T-cell (primary cell): ENCODE measurements around the gene IL1RL1. TPM values are rescaled to one million over a fixed set of nuclear protein-coding genes. Genes with fewer than 3 reads are reported as not detected.

ENCODE experiments used
- ATAC-seq, 4 experiments: fragments of 200-7000 bp in 3 of 4; fragments of 150-1000 bp in 1 of 4; cut with Tn5 transposase; replicated peaks in 1 of 4; 1 replicate in 3 of 4; 2 replicates in 1 of 4; pipeline ENCODE4 v1.10.0; 2021; ENCODE audit warnings: moderate library complexity in 3 of 4, mild to moderate bottlenecking in 2 of 4, moderate number of reproducible peaks in 1 of 4
- CTCF ChIA-PET, 2 donors: fragments of 300-600 bp; sonication (Branson Sonifier 250); formaldehyde crosslinking; loops; one replicate each; lab custom pipeline; 2022; ENCODE audit warnings: antibody characterized with exemption in 2 of 2; lab: Charles Lee
- POLR2A ChIA-PET, 2 donors: fragments of 300-600 bp; sonication (Branson Sonifier 250); formaldehyde crosslinking; loops; one replicate each; lab custom pipeline; 2022; ENCODE audit warnings: antibody characterized with exemption in 2 of 2; lab: Charles Lee
- DNase-seq, 35 experiments: peaks; one replicate each; pipeline versions ENCODE4 v3.0.0 to v3.0.0-alpha.2; 2013 to 2023
- H3K27ac ChIP-seq: one replicate; pipeline ENCODE4 v1.5.1; 2013; ENCODE audit warnings: low read length
- H3K27me3 ChIP-seq, 2 experiments: replicated peaks in 1 of 2; 1 replicate in 1 of 2; 2 replicates in 1 of 2; pipeline versions ENCODE4 v1.6.1 to v1.7.0; 2013; ENCODE audit warnings: low read length in 1 of 2, mixed read lengths in 1 of 2; ENCODE audit not compliant: control insufficient read depth in 2 of 2, insufficient read depth in 2 of 2; ENCODE audit errors: extremely low read depth in 1 of 2
- H3K36me3 ChIP-seq, 2 donors: 1 replicate in 1 of 2; 2 replicates in 1 of 2; pipeline versions ENCODE4 v1.6.1 to v1.7.0; 2013; ENCODE audit warnings: low read length in 1 of 2; ENCODE audit not compliant: control insufficient read depth in 2 of 2, insufficient read depth in 1 of 2; ENCODE audit errors: extremely low read depth in 1 of 2
- H3K4me1 ChIP-seq, 2 experiments: 1 replicate in 1 of 2; 2 replicates in 1 of 2; pipeline versions ENCODE4 v1.6.1 to v1.7.0; 2013; ENCODE audit warnings: low read length in 2 of 2, mixed read lengths in 1 of 2; ENCODE audit not compliant: insufficient read depth in 2 of 2, control insufficient read depth in 1 of 2; ENCODE audit errors: extremely low read depth in 1 of 2
- H3K4me3 ChIP-seq, 2 donors: 1 replicate in 1 of 2; 2 replicates in 1 of 2; pipeline versions ENCODE4 v1.5.1 to v1.7.0; 2013; ENCODE audit warnings: mild to moderate bottlenecking in 2 of 2, low read length in 1 of 2, moderate library complexity in 1 of 2; ENCODE audit not compliant: control insufficient read depth in 1 of 2; ENCODE audit errors: extremely low read depth in 1 of 2
- H3K9me3 ChIP-seq: 2 replicates; pipeline ENCODE4 v1.7.0; 2013
- H3K27ac Mint-ChIP-seq, 2 donors: one replicate each; pipeline ENCODE4 v1.8.0; 2020 to 2021; ENCODE audit warnings: mild to moderate bottlenecking in 2 of 2, mixed read lengths in 2 of 2
- H3K27me3 Mint-ChIP-seq, 2 donors: one replicate each; pipeline ENCODE4 v1.8.0; 2021 to 2022; ENCODE audit warnings: mixed read lengths in 2 of 2
- H3K36me3 Mint-ChIP-seq: one replicate; pipeline ENCODE4 v1.8.0; 2021; ENCODE audit warnings: mixed read lengths
- H3K4me1 Mint-ChIP-seq, 3 donors: one replicate each; pipeline ENCODE4 v1.8.0; 2020 to 2022; ENCODE audit warnings: mixed read lengths in 3 of 3, mild to moderate bottlenecking in 1 of 3
- H3K4me3 Mint-ChIP-seq, 3 donors: one replicate each; pipeline ENCODE4 v1.8.0; 2020 to 2022; ENCODE audit warnings: mild to moderate bottlenecking in 3 of 3, mixed read lengths in 3 of 3, moderate library complexity in 3 of 3
- H3K9me3 Mint-ChIP-seq, 3 donors: one replicate each; pipeline ENCODE4 v1.8.0; 2020 to 2022; ENCODE audit warnings: mixed read lengths in 3 of 3
- WGBS: methylation state at CpG from one replicate; pipeline ENCODE4 v1.1.5; 2013; ENCODE audit warnings: missing lambda C conversion rate; ENCODE audit not compliant: insufficient coverage; 5-methylcytosine and 5-hydroxymethylcytosine counted together
- total RNA-seq, 35 experiments: library from RNA in 6 of 35; stranded (reverse) in 6 of 35; fragments of 120-200 nt in 1 of 35; gene quantifications; one replicate each; pipeline versions ENCODE4 v1.2.1 to v1.2.4 and lab custom pipeline; 2013 to 2026

The IL1RL1 gene
- total RNA-seq, 5 donors from 2014 or later (not counting 1 experiment from before 2014, with no cell fraction given): 0.15 to 1.4 (median 0.35) TPM

DNA sequence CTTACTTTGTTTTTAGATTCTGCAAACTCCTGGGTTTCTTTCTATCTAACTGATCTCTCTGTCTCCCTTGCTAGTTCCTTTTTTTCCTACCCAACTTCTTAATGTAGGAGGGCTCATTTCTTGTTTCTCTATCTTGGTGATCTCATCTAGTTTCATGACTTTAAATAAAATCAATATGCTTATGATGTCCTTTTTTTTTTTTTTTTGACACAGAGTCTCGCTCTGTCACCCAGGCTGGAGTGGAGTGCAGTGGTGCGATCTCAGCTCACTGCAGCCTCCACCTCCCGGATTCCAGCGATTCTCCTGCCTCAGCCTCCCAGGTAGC is 42.2 kb upstream of the IL1RL1 start:
- Mint-ChIP-seq H3K27ac (no peak overlapping the region), H3K27me3 (peaks cover 3 to 11% of the 10 kb centered on the region in 2 donors), H3K4me3 (no peak overlapping the region), H3K4me1 (peaks cover 7 to 12% (median 9%) of the 10 kb centered on the region in 3 donors), H3K9me3 (no peaks in the 10 kb centered on the region), H3K36me3 (no peaks in the 10 kb centered on the region)
- Histone ChIP-seq H3K4me3 (no peak overlapping the region), H3K27me3 (no peaks in the 10 kb centered on the region), H3K27ac (no peak overlapping the region), H3K36me3 (no peaks in the 10 kb centered on the region), H3K9me3 (no peaks in the 10 kb centered on the region), H3K4me1 (no peaks in the 10 kb centered on the region)
- WGBS: no CpG with 5 or more reads among the region's 4 CpGs
- CTCF ChIA-PET: no interaction called here
- POLR2A ChIA-PET: interaction anchor here in 1 of 2 donors (0.7 kb wide), 1 partner anchor 22 kb away, joined by 3 read pairs; no protein-coding TSS in a partner anchor
- DNase-seq (no peak), ATAC-seq (no peak)

DNA sequence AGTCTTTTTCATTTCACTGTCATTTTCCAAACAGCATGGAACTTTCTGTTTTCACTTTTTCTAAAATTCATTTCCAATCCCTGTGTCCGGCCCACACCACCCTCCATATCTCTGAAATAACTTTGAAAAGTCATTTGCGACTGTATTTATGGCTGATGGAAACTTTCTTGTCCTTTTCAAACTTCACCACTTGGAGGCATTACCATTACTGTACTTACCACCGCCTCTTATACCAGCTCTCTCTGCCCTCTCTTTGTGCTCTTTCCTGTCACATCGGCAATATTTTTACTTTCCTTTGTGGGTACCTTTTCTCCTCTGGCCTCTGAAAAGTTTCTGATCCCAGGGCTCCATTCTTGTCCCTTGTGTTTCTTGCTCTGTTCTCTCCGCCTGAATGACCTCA is 39.5 kb upstream of the IL1RL1 start:
- WGBS: 11% methylated on average over 2 of the region's 5 CpGs
- peaks cover 18 to 23% (median 21%) of the 10 kb centered on the region in 3 donors for H3K4me1 Mint-ChIP-seq
- peak in 1 of 35 experiments; percentile 40 for DNase-seq

DNA sequence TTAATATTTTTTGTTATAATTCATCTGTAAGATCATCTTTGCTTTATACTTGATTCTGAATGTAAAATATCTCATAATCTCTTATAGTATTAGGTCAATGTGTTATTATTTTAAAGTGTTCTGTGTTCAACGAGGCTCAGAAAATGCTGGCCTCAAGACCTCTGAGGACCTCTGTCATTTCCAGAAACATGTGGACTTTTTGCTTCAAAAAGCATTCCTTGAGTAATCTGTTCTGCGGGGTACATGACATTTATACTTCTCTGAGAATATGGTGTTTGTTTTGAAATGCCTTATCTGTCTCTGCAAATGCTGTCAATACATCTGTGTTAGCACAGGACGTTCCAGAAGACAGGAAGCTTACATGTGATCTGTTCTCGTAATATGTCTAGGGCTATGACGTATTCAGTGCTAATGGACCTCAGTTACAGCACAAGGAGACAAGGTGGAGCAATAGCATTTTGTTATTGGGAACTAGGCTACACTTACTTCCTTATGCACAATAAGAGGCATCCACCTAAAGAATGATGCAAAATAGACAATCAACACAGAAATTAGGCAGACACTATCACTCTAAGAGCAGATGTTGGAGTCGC is 37.6 kb upstream of the IL1RL1 start:
- H3K4me1 ChIP-seq: peaks cover 11 to 13% of the 10 kb centered on the region in 2 experiments
- no peaks in the 10 kb centered on the region for H3K36me3 Mint-ChIP-seq
- no peaks in the 10 kb centered on the region for H3K27me3 ChIP-seq
- ChIA-PET POLR2A (no interaction called here), CTCF (no interaction called here)
- no peak overlapping the region for H3K27ac ChIP-seq
- ATAC-seq: no peak
- no peak overlapping the region for H3K4me3 ChIP-seq
- DNase-seq: no peak
- no peak overlapping the region for H3K27ac Mint-ChIP-seq
- H3K9me3 Mint-ChIP-seq: no peaks in the 10 kb centered on the region
- peaks cover 32 to 41% (median 37%) of the 10 kb centered on the region in 3 donors for H3K4me1 Mint-ChIP-seq
- WGBS: 86% methylated on average over 3 of the region's 6 CpGs
- no peak overlapping the region for H3K4me3 Mint-ChIP-seq
- H3K36me3 ChIP-seq: no peaks in the 10 kb centered on the region
- peaks cover 6 to 11% of the 10 kb centered on the region in 2 donors for H3K27me3 Mint-ChIP-seq
- H3K9me3 ChIP-seq: no peaks in the 10 kb centered on the region

More for the DNA sequence above, 39.5 kb upstream of the IL1RL1 start:
- peak overlapping the region in 1 of 3 donors; percentile 27 for H3K4me3 Mint-ChIP-seq
- Histone ChIP-seq H3K27ac (no peak overlapping the region), H3K4me3 (no peak overlapping the region), H3K9me3 (no peaks in the 10 kb centered on the region), H3K27me3 (no peaks in the 10 kb centered on the region), H3K36me3 (no peaks in the 10 kb centered on the region), H3K4me1 (peaks cover 4 to 7% of the 10 kb centered on the region in 2 experiments)
- H3K9me3 Mint-ChIP-seq: no peaks in the 10 kb centered on the region
- H3K36me3 Mint-ChIP-seq: no peaks in the 10 kb centered on the region
- no peak overlapping the region for H3K27ac Mint-ChIP-seq
- CTCF ChIA-PET: interaction anchor here in 1 of 2 donors (0.5 to 1.4 kb wide), 2 partner anchors 16 to 171 kb away, joined by 3 to 8 read pairs; no protein-coding TSS in a partner anchor
- POLR2A ChIA-PET: no interaction called here
- peaks cover 6 to 11% of the 10 kb centered on the region in 2 donors for H3K27me3 Mint-ChIP-seq
- ATAC-seq: peak; percentile 43 to 76 (median 72)

DNA sequence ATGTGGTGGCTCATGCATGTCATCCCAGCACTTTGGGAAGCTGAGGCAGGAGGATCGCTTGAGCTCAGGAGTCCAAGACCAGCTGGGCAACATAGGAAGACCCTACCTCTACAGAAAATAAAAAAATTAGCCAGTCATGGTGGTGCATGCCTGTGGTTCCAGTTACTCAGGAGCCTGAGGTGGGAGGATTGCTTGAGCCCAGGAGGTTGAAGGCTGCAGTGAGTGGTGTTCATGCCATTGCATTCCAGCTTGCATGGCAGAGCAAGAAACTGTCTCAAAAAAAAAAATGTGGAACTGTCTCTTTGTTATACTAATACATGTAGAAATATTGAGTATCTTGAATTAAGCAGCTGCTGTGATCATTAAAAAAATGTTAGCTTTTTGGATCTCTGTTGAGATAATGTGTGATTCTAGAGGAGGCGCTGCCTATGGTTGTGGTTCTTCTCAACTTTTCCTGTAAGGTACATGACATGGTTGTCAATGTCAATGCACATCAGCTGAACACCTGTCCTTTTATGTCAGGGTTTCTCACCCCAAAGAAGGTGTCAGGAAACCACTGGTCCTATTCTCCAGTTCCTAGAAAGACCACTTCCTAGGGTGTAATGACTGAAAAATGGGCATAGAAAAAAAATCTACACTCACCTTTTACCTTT is 34.7 kb upstream of the IL1RL1 start:
- Mint-ChIP-seq H3K4me1 (peaks cover 32 to 40% (median 35%) of the 10 kb centered on the region in 3 donors), H3K36me3 (no peaks in the 10 kb centered on the region)
- no peaks in the 10 kb centered on the region for H3K36me3 ChIP-seq

DNA sequence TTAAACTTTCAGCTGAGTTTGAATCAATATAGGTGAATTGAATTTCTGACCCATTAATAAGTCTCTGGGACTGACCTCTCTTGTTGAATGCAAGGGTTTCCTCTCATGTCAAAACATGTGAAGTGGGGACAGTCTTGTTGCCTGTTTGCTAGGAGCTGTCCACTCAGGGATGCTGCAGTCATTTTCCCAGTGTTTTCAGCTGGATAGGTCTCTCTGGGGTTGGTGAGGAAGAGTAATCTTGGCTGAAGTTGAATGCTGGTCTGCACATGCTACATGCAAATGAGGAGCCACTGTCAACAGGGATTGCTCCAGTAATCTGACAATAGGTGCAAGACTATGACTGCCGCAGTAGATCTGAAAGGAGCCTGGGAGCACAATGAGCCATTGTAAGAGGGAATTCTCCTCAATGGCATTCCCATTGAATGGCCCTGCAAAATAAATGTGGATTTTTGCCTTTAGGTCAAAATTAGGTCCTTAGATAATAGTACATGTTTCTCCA is 34.1 kb upstream of the IL1RL1 start:
- no peaks in the 10 kb centered on the region for H3K9me3 Mint-ChIP-seq
- Histone ChIP-seq H3K4me3 (no peak overlapping the region), H3K27ac (no peak overlapping the region), H3K36me3 (no peaks in the 10 kb centered on the region), H3K4me1 (peaks cover 11 to 13% of the 10 kb centered on the region in 2 experiments), H3K9me3 (no peaks in the 10 kb centered on the region), H3K27me3 (no peaks in the 10 kb centered on the region)
- DNase-seq: no peak
- H3K4me3 Mint-ChIP-seq: no peak overlapping the region
- peaks cover 27 to 34% (median 30%) of the 10 kb centered on the region in 3 donors for H3K4me1 Mint-ChIP-seq
- no peak for ATAC-seq
- WGBS: 100% methylated on average over 1 of the region's 1 CpG
- H3K36me3 Mint-ChIP-seq: no peaks in the 10 kb centered on the region
- ChIA-PET POLR2A (no interaction called here), CTCF (interaction anchor here (1.0 to 1.1 kb wide), 3 partner anchors 9 to 15 kb away, joined by 3 to 4 read pairs (median 3); no protein-coding TSS in a partner anchor)
- peaks cover 0 to 3% of the 10 kb centered on the region in 2 donors for H3K27me3 Mint-ChIP-seq
- H3K27ac Mint-ChIP-seq: no peak overlapping the region

More for the DNA sequence above, 34.7 kb upstream of the IL1RL1 start:
- no peaks in the 10 kb centered on the region for H3K9me3 ChIP-seq
- Mint-ChIP-seq H3K27me3 (peaks cover 0 to 3% of the 10 kb centered on the region in 2 donors), H3K27ac (no peak overlapping the region), H3K4me3 (no peak overlapping the region), H3K9me3 (no peaks in the 10 kb centered on the region)
- no peak overlapping the region for H3K4me3 ChIP-seq
- peaks cover 11 to 13% of the 10 kb centered on the region in 2 experiments for H3K4me1 ChIP-seq
- WGBS: no CpG with 5 or more reads among the region's 2 CpGs
- H3K27me3 ChIP-seq: no peaks in the 10 kb centered on the region
- DNase-seq: no peak
- no peak overlapping the region for H3K27ac ChIP-seq
- POLR2A ChIA-PET: no interaction called here
- peak in 3 of 4 experiments; percentile 33 to 66 (median 53) for ATAC-seq
- CTCF ChIA-PET: interaction anchor here (1.0 to 1.2 kb wide), 4 partner anchors 10 to 25 kb away, joined by 3 to 5 read pairs (median 4); no protein-coding TSS in a partner anchor

DNA sequence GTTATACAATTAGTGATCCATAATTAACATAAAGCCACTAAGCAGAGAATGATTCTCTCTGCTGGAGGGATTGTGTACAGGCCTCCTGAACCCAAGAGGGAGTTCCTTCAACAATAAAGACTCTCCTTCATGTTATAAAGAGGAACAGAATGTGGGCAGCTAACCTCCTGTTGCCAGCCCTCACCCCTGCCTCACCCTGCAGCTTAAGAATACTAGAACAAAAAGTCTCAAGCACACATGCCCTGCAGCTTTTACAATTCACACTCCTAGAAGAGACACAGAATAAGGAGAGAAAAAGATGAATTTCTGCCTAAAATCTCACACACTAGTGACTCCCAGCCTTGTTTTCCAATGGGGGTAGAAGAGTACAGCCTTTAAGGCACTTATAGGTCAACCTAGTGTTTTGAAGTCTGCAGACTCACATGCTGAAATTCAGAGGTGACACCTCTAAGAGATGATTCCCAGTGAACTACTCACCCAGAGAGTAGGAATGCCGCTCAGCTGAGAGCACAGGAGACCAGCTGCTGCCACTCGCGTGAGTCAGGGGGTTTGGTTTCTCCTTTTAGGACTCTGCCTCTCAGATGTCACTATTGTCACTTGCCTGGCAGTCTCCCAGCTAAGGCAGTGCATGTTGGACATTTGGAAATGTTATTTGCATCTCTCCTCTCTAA is 32.5 kb upstream of the IL1RL1 start:
- peaks cover 0 to 3% of the 10 kb centered on the region in 2 donors for H3K27me3 Mint-ChIP-seq
- no CpG with 5 or more reads among the region's 3 CpGs for WGBS

More for the DNA sequence above, 32.5 kb upstream of the IL1RL1 start:
- no peak overlapping the region for H3K27ac ChIP-seq
- ChIA-PET POLR2A (no interaction called here), CTCF (no interaction called here)
- no peaks in the 10 kb centered on the region for H3K36me3 Mint-ChIP-seq
- no peak overlapping the region for H3K4me3 Mint-ChIP-seq
- H3K4me3 ChIP-seq: no peak overlapping the region
- H3K27me3 ChIP-seq: no peaks in the 10 kb centered on the region
- DNase-seq: no peak
- H3K4me1 Mint-ChIP-seq: peaks cover 27 to 33% (median 30%) of the 10 kb centered on the region in 3 donors
- no peaks in the 10 kb centered on the region for H3K9me3 Mint-ChIP-seq
- peaks cover 11 to 13% of the 10 kb centered on the region in 2 experiments for H3K4me1 ChIP-seq
- no peak overlapping the region for H3K27ac Mint-ChIP-seq
- no peaks in the 10 kb centered on the region for H3K9me3 ChIP-seq
- no peaks in the 10 kb centered on the region for H3K36me3 ChIP-seq
- ATAC-seq: no peak
